Panc1 (cell line): ENCODE measurements around the gene ZNF319. TPM values are rescaled to one million over a fixed set of nuclear protein-coding genes. Genes with fewer than 3 reads are reported as not detected.

Experiments
- ATAC-seq: fragments of 200-7000 bp; cut with Tn5 transposase; 2 replicates; pipeline ENCODE4 v1.9.1; 2020; ENCODE audit warnings: mild to moderate bottlenecking, moderate library complexity
- BruUV-seq: library from RNA; stranded (reverse); fragments of 400-500 nt; replicated peaks from 2 replicates; lab custom pipeline; 2021; lab: Mats Ljungman, UMichigan
- CTCF ChIA-PET: fragments of 300-600 bp; sonication (Branson Sonifier 250); formaldehyde crosslinking; loops from one replicate; lab custom pipeline; 2022; ENCODE audit warnings: antibody characterized with exemption; lab: Charles Lee
- POLR2A ChIA-PET: fragments of 300-600 bp; sonication (Branson Sonifier 250); formaldehyde crosslinking; loops from one replicate; lab custom pipeline; 2022; ENCODE audit warnings: antibody characterized with exemption; lab: Charles Lee
- DNase-seq: peaks from one replicate; pipeline ENCODE4 v3.0.0-alpha.2; 2010; ENCODE audit warnings: low read depth, low spot score
- H3K27ac ChIP-seq: 2 replicates; pipeline ENCODE4 v1.5.1; 2011; ENCODE audit warnings: mild to moderate bottlenecking, low read length, inconsistent platforms
- H3K27me3 ChIP-seq: fragments of 200-500 bp; sonication (Bioruptor generic); 2 replicates; pipeline ENCODE4 v1.6.0; 2014; ENCODE audit warnings: low read length, inconsistent platforms; ENCODE audit not compliant: control insufficient read depth, insufficient read depth
- H3K36me3 ChIP-seq: fragments of 200-500 bp; sonication (Bioruptor generic); 2 replicates; pipeline ENCODE4 v1.5.1; 2014; ENCODE audit warnings: inconsistent platforms, mild to moderate bottlenecking, low read length, moderate library complexity; ENCODE audit not compliant: control insufficient read depth, insufficient read depth
- H3K4me1 ChIP-seq: 2 replicates; pipeline ENCODE4 v1.5.1; 2011; ENCODE audit warnings: inconsistent platforms, mild to moderate bottlenecking, low read length, moderate library complexity; ENCODE audit not compliant: control insufficient read depth, insufficient read depth
- H3K4me3 ChIP-seq, 2 experiments: 2 replicates each; pipeline ENCODE4 v1.5.1; 2011 to 2012; ENCODE audit warnings: low read depth in 2 of 2, low read length in 2 of 2, mild to moderate bottlenecking in 2 of 2, inconsistent platforms in 1 of 2, moderate library complexity in 1 of 2
- H3K9me3 ChIP-seq: fragments of 200-500 bp; sonication (Bioruptor generic); 2 replicates; pipeline ENCODE4 v1.5.1; 2014; ENCODE audit warnings: low read depth, mild to moderate bottlenecking, inconsistent platforms, low read length, moderate library complexity; ENCODE audit not compliant: control insufficient read depth, insufficient read depth
- CTCF ChIP-seq: fragments of 450-650 bp; IDR thresholded peaks from 2 replicates; pipeline ENCODE4 v1.5.1; 2017; ENCODE audit warnings: mild to moderate bottlenecking
- POLR2AphosphoS5 ChIP-seq: IDR thresholded peaks from 2 replicates; pipeline ENCODE4 v1.6.1; 2012; ENCODE audit warnings: mild to moderate bottlenecking, low read depth, low read length, moderate library complexity
- REST ChIP-seq, 2 experiments: IDR thresholded peaks; 2 replicates each; pipeline ENCODE4 v1.6.1; 2011 to 2012; ENCODE audit warnings: low read depth in 2 of 2, control low read depth in 1 of 2, low read length in 1 of 2, mild to moderate bottlenecking in 1 of 2, moderate library complexity in 1 of 2; ENCODE audit not compliant: insufficient read depth in 1 of 2
- SIN3A ChIP-seq: IDR thresholded peaks from 2 replicates; pipeline ENCODE4 v1.6.1; 2012; ENCODE audit warnings: low read depth, mild to moderate bottlenecking, low read length, moderate library complexity, borderline replicate concordance; ENCODE audit not compliant: insufficient read depth
- TCF7L2 ChIP-seq: IDR thresholded peaks from 2 replicates; pipeline ENCODE4 v1.6.1; 2011; ENCODE audit warnings: mild to moderate bottlenecking, low read depth, low read length, inconsistent platforms
- in situ Hi-C: cut with HindIII; loops from 2 replicates; pipeline ENCODE4 v1.10.0; 2016; ENCODE audit warnings: low sequenced_read_pairs, low pct_unique_long_range_greater_than_20kb
- intact Hi-C: fragments of 100-400 bp; cut with micrococcal nuclease; formaldehyde crosslinking; loops from one replicate; pipeline ENCODE4 v1.10.0; 2022; ENCODE audit not compliant: unreplicated experiment
- total RNA-seq: library from RNA; stranded (reverse); gene quantifications from one replicate; pipeline ENCODE4 v1.2.1, GENCODE V29; 2021; ENCODE audit not compliant: unreplicated experiment

The ZNF319 gene
- total RNA-seq, 1 experiment from 2014 or later = 6.5 TPM

- no peaks in the 10 kb centered on the region for H3K9me3 ChIP-seq
- no TSS peak for BruUV-seq
- no peaks in the 10 kb centered on the region for H3K4me1 ChIP-seq
- ATAC-seq = no peak
- intact Hi-C loops (no loop called here), in situ Hi-C loops (no loop called here)
- no peak overlapping the region for H3K27ac ChIP-seq
- H3K4me3 ChIP-seq = no peak overlapping the region
- DNase-seq = no peak
- POLR2A ChIA-PET = interaction anchor here (0.7 kb wide), 1 partner anchor 22 kb away, joined by 3 read pairs; no protein-coding TSS in a partner anchor
- no peaks in the 10 kb centered on the region for H3K36me3 ChIP-seq
- no peak for TF ChIP-seq POLR2AphosphoS5
- no peak for TF ChIP-seq REST (IDR thresholded peaks at IDR 0.05; ENCODE audit: insufficient read depth in 1 of 2, low read depth in 2 of 2, low read length in 1 of 2)
- no peak for TF ChIP-seq CTCF
- TF ChIP-seq SIN3A = no peak
- TF ChIP-seq TCF7L2 = no peak
- no peaks in the 10 kb centered on the region for H3K27me3 ChIP-seq
- CTCF ChIA-PET = no interaction called here
Measured at GRCh38 chr16:57970319-57970718, 30.2 kb downstream of the ZNF319 start.

- Histone ChIP-seq H3K4me1 (no peaks in the 10 kb centered on the region), H3K9me3 (no peaks in the 10 kb centered on the region), H3K36me3 (no peaks in the 10 kb centered on the region), H3K4me3 (no peak overlapping the region), H3K27me3 (no peaks in the 10 kb centered on the region), H3K27ac (no peak overlapping the region)
- DNase-seq (no peak), ATAC-seq (no peak)
- intact Hi-C loops = no loop called here
- BruUV-seq = no TSS peak
- CTCF ChIA-PET = no interaction called here
- in situ Hi-C loops = no loop called here
- TF ChIP-seq POLR2AphosphoS5 (no peak), CTCF (no peak), TCF7L2 (no peak), SIN3A (no peak), REST (IDR thresholded peaks at IDR 0.05; ENCODE audit: insufficient read depth in 1 of 2, low read depth in 2 of 2, low read length in 1 of 2) (no peak)
- POLR2A ChIA-PET = no interaction called here
Measured at GRCh38 chr16:57969451-57970123, 30.9 kb downstream of the ZNF319 start.
